GM23338 (cell line): ENCODE results near the gene NR5A2. TPM values are rescaled to one million over a fixed set of nuclear protein-coding genes. Genes with fewer than 3 reads are reported as not detected.

Experiments used
- ATAC-seq: fragments of 200-7000 bp; cut with Tn5 transposase; 3 replicates; pipeline ENCODE4 v1.9.1; 2020
- DNase-seq: peaks from one replicate; pipeline ENCODE4 v3.0.0-alpha.2; 2015; ENCODE audit warnings: low spot score
- H2AFZ ChIP-seq: fragments of 200-600 bp; sonication (generic); 2 replicates; pipeline ENCODE4 v1.8.0; 2016; ENCODE audit warnings: antibody characterized with exemption, mild to moderate bottlenecking, moderate library complexity
- H3F3A ChIP-seq: fragments of 200-600 bp; sonication (generic); replicated peaks from 2 replicates; pipeline ENCODE4 v1.8.0; 2017; ENCODE audit warnings: antibody characterized with exemption, mixed run types, low read depth
- H3K27ac ChIP-seq: fragments of 200-600 bp; sonication (generic); 2 replicates; pipeline ENCODE4 v1.6.1; 2016; ENCODE audit warnings: low read depth
- H3K27me3 ChIP-seq: fragments of 200-600 bp; sonication (generic); 2 replicates; pipeline ENCODE4 v1.8.0; 2016; ENCODE audit warnings: mild to moderate bottlenecking, mixed run types, moderate library complexity; ENCODE audit not compliant: insufficient read depth
- H3K36me3 ChIP-seq: fragments of 200-600 bp; sonication (generic); 2 replicates; pipeline ENCODE4 v1.8.0; 2016; ENCODE audit warnings: mild to moderate bottlenecking; ENCODE audit not compliant: insufficient read depth
- H3K4me1 ChIP-seq: fragments of 200-600 bp; sonication (generic); 2 replicates; pipeline ENCODE4 v1.8.0; 2016; ENCODE audit warnings: mild to moderate bottlenecking, moderate library complexity; ENCODE audit not compliant: insufficient read depth
- H3K4me2 ChIP-seq: fragments of 200-600 bp; sonication (generic); 2 replicates; pipeline ENCODE4 v1.7.1; 2017; ENCODE audit warnings: mixed run types
- H3K4me3 ChIP-seq: fragments of 200-600 bp; sonication (generic); 2 replicates; pipeline ENCODE4 v1.6.1; 2016; ENCODE audit warnings: mixed run types
- H3K79me2 ChIP-seq: fragments of 200-600 bp; sonication (generic); replicated peaks from 2 replicates; pipeline ENCODE4 v1.8.0; 2017; ENCODE audit warnings: mild to moderate bottlenecking; ENCODE audit not compliant: insufficient read depth
- H3K9me2 ChIP-seq: fragments of 200-600 bp; sonication (generic); 2 replicates; pipeline ENCODE4 v1.8.0; 2017; ENCODE audit not compliant: insufficient read depth
- H4K20me1 ChIP-seq: fragments of 200-600 bp; sonication (generic); replicated peaks from 2 replicates; pipeline ENCODE4 v1.8.0; 2017; ENCODE audit warnings: mild to moderate bottlenecking; ENCODE audit not compliant: insufficient read depth
- H3K27ac Mint-ChIP-seq: 2 replicates; pipeline ENCODE4 v1.8.0; 2020; ENCODE audit warnings: inconsistent platforms, mild to moderate bottlenecking, moderate library complexity, mixed read lengths
- H3K27me3 Mint-ChIP-seq: 3 replicates; pipeline ENCODE4 v1.8.0; 2022; ENCODE audit warnings: low read depth, mild to moderate bottlenecking, moderate library complexity, mixed read lengths, inconsistent platforms; ENCODE audit not compliant: insufficient read depth, poor library complexity
- H3K36me3 Mint-ChIP-seq: 3 replicates; pipeline ENCODE4 v1.8.0; 2021; ENCODE audit warnings: low read depth, mild to moderate bottlenecking, inconsistent platforms, moderate library complexity, mixed read lengths
- H3K4me1 Mint-ChIP-seq: 3 replicates; pipeline ENCODE4 v1.8.0; 2020; ENCODE audit warnings: mild to moderate bottlenecking, inconsistent platforms, mixed read lengths
- H3K4me3 Mint-ChIP-seq: 3 replicates; pipeline ENCODE4 v1.8.0; 2021; ENCODE audit warnings: moderate library complexity, mild to moderate bottlenecking, inconsistent platforms, mixed read lengths
- H3K9me3 Mint-ChIP-seq: 3 replicates; pipeline ENCODE4 v1.8.0; 2020; ENCODE audit warnings: moderate library complexity, mild to moderate bottlenecking, inconsistent platforms, mixed read lengths
- CREB1 ChIP-seq: fragments of 250-450 bp; sonication (Bioruptor Pico); IDR thresholded peaks from 2 replicates; pipeline ENCODE4 v1.5.0; 2020; ENCODE audit warnings: low read depth, mild to moderate bottlenecking, moderate library complexity
- EZH2 ChIP-seq: fragments of 200-600 bp; sonication (generic); IDR thresholded peaks from one replicate; pipeline ENCODE4 v1.8.0; 2017; ENCODE audit warnings: antibody characterized with exemption, mild to moderate bottlenecking, low read depth; ENCODE audit not compliant: unreplicated experiment
- EZH2phosphoT487 ChIP-seq: fragments of 200-600 bp; sonication (generic); IDR thresholded peaks from one replicate; pipeline ENCODE4 v1.8.1; 2018; ENCODE audit warnings: antibody characterized with exemption; ENCODE audit not compliant: unreplicated experiment
- JUNB ChIP-seq: IDR thresholded peaks from one replicate; pipeline ENCODE4 v1.6.1; 2016; ENCODE audit warnings: antibody characterized with exemption; ENCODE audit not compliant: unreplicated experiment
- NANOG ChIP-seq: IDR thresholded peaks from 2 replicates; pipeline ENCODE4 v1.6.1; 2016; ENCODE audit warnings: antibody characterized with exemption, borderline replicate concordance
- POLR2AphosphoS5 ChIP-seq: IDR thresholded peaks from 2 replicates; pipeline ENCODE4 v1.6.1; 2016; ENCODE audit warnings: antibody characterized with exemption, low read depth
- STAT1 ChIP-seq: IDR thresholded peaks from one replicate; pipeline ENCODE4 v1.6.1; 2016; ENCODE audit warnings: antibody characterized with exemption; ENCODE audit not compliant: unreplicated experiment
- ZNF114 ChIP-seq: fragments of 250-450 bp; sonication (Bioruptor Pico); IDR thresholded peaks from 2 replicates; pipeline ENCODE4 v1.5.0; 2020; ENCODE audit warnings: mild to moderate bottlenecking, moderate library complexity
- ZNF331 ChIP-seq: fragments of 250-450 bp; sonication (Bioruptor Pico); IDR thresholded peaks from 2 replicates; pipeline ENCODE4 v1.5.0; 2020; ENCODE audit warnings: low read depth, mild to moderate bottlenecking, moderate library complexity
- polyA plus RNA-seq: library from polyadenylated mRNA; unstranded; fragments of >200 nt; fragmentation: Nextera tagmentation; extraction: Ambion mirVana; gene quantifications from 2 replicates; pipeline ENCODE4 v1.2.1, GENCODE V29; 2016
- total RNA-seq: library from RNA; depleted of rRNA; stranded (reverse); fragments of >200 nt; shearing (Covaris generic); gene quantifications from 2 replicates; pipeline ENCODE4 v1.2.3, GENCODE V29; 2014
- TF ChIP-seq, protein P1 (sequence below): IDR thresholded peaks from one replicate; pipeline ENCODE4 v1.6.1; 2018; ENCODE audit warnings: antibody characterized with exemption; ENCODE audit not compliant: unreplicated experiment
- TF ChIP-seq, protein P2 (sequence below): IDR thresholded peaks from 2 replicates; pipeline ENCODE4 v1.6.1; 2016; ENCODE audit warnings: antibody characterized with exemption
- TF ChIP-seq, protein P3 (sequence below), 2 experiments: fragments of 200-600 bp in 1 of 2; sonication (generic) in 1 of 2; conservative IDR thresholded peaks; 2 replicates each; pipeline versions ENCODE4 v1.5.1 to v1.6.1; 2016 to 2017; ENCODE audit warnings: antibody characterized with exemption in 2 of 2, low read depth in 2 of 2, mild to moderate bottlenecking in 2 of 2, moderate library complexity in 1 of 2
- TF ChIP-seq, protein P4 (sequence below): fragments of 250-450 bp; sonication (Bioruptor Pico); IDR thresholded peaks from 2 replicates; pipeline ENCODE4 v1.5.0; 2020; ENCODE audit warnings: mild to moderate bottlenecking, moderate library complexity

NR5A2 gene
- total and polyA plus RNA-seq, 2 experiments from 2014 or later = 4.4 to 13.1 TPM

DNA sequence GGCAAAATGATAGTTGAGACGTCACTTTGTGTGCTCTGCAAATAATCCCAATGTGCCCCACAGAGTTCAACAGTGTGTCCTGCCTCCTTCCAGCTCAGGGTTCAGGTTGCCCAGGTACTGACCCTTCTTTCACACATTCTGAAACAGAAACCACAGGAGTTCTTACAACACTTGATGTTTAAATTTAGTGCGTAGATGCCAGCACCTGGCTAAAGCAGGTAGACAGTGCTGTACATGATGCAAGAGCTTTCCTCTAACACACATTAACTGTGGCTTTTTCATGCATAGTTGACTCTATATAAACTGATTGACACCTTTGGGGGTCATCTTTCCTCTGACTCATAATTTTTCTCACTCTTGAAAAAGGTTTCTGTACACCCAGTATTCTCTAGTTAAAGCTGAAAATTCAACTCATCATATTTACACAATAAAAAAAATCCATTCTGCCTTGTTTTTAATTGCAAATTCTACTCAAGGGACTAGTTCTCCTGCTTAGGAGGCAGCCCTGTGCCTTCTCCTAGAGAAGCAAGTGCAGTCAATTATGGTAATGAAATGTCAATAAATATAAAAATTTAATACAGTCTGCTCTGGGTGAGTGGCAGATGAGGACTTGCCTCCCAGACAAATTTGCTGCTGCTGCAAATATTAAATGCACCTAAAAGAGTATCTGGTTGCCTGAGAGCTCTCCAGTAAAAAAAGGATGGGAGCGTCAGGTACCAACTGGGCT lies 91.4 kb downstream of the NR5A2 start:
- Histone ChIP-seq H3K27ac (no peak overlapping the region; the same call in 1 of the 2 replicates), H2AFZ (no peak overlapping the region), H3K79me2 (no peaks in the 10 kb centered on the region), H3K27me3 (no peaks in the 10 kb centered on the region), H3K4me2 (no peak overlapping the region), H4K20me1 (no peaks in the 10 kb centered on the region), H3K9me2 (no peaks in the 10 kb centered on the region), H3F3A (no peaks in the 10 kb centered on the region), H3K4me1 (peaks cover 14% of the 10 kb centered on the region), H3K36me3 (no peaks in the 10 kb centered on the region), H3K4me3 (no peak overlapping the region)
- TF ChIP-seq NANOG (no peak), CREB1 (CRISPR knock-in tag) (no peak), EZH2phosphoT487 (no peak), STAT1 (no peak), ZNF331 (CRISPR knock-in tag) (no peak), EZH2 (no peak), JUNB (no peak), ZNF114 (CRISPR knock-in tag) (no peak), POLR2AphosphoS5 (no peak)
- TF ChIP-seq, protein P1, sequence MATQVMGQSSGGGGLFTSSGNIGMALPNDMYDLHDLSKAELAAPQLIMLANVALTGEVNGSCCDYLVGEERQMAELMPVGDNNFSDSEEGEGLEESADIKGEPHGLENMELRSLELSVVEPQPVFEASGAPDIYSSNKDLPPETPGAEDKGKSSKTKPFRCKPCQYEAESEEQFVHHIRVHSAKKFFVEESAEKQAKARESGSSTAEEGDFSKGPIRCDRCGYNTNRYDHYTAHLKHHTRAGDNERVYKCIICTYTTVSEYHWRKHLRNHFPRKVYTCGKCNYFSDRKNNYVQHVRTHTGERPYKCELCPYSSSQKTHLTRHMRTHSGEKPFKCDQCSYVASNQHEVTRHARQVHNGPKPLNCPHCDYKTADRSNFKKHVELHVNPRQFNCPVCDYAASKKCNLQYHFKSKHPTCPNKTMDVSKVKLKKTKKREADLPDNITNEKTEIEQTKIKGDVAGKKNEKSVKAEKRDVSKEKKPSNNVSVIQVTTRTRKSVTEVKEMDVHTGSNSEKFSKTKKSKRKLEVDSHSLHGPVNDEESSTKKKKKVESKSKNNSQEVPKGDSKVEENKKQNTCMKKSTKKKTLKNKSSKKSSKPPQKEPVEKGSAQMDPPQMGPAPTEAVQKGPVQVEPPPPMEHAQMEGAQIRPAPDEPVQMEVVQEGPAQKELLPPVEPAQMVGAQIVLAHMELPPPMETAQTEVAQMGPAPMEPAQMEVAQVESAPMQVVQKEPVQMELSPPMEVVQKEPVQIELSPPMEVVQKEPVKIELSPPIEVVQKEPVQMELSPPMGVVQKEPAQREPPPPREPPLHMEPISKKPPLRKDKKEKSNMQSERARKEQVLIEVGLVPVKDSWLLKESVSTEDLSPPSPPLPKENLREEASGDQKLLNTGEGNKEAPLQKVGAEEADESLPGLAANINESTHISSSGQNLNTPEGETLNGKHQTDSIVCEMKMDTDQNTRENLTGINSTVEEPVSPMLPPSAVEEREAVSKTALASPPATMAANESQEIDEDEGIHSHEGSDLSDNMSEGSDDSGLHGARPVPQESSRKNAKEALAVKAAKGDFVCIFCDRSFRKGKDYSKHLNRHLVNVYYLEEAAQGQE = no peak
- TF ChIP-seq, protein P2, sequence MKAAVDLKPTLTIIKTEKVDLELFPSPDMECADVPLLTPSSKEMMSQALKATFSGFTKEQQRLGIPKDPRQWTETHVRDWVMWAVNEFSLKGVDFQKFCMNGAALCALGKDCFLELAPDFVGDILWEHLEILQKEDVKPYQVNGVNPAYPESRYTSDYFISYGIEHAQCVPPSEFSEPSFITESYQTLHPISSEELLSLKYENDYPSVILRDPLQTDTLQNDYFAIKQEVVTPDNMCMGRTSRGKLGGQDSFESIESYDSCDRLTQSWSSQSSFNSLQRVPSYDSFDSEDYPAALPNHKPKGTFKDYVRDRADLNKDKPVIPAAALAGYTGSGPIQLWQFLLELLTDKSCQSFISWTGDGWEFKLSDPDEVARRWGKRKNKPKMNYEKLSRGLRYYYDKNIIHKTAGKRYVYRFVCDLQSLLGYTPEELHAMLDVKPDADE = no peak
- TF ChIP-seq, protein P3, sequence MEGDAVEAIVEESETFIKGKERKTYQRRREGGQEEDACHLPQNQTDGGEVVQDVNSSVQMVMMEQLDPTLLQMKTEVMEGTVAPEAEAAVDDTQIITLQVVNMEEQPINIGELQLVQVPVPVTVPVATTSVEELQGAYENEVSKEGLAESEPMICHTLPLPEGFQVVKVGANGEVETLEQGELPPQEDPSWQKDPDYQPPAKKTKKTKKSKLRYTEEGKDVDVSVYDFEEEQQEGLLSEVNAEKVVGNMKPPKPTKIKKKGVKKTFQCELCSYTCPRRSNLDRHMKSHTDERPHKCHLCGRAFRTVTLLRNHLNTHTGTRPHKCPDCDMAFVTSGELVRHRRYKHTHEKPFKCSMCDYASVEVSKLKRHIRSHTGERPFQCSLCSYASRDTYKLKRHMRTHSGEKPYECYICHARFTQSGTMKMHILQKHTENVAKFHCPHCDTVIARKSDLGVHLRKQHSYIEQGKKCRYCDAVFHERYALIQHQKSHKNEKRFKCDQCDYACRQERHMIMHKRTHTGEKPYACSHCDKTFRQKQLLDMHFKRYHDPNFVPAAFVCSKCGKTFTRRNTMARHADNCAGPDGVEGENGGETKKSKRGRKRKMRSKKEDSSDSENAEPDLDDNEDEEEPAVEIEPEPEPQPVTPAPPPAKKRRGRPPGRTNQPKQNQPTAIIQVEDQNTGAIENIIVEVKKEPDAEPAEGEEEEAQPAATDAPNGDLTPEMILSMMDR (conservative IDR thresholded peaks at IDR 0.05; ENCODE audit: low read depth in 2 of 2) = no peak
- TF ChIP-seq, protein P4, sequence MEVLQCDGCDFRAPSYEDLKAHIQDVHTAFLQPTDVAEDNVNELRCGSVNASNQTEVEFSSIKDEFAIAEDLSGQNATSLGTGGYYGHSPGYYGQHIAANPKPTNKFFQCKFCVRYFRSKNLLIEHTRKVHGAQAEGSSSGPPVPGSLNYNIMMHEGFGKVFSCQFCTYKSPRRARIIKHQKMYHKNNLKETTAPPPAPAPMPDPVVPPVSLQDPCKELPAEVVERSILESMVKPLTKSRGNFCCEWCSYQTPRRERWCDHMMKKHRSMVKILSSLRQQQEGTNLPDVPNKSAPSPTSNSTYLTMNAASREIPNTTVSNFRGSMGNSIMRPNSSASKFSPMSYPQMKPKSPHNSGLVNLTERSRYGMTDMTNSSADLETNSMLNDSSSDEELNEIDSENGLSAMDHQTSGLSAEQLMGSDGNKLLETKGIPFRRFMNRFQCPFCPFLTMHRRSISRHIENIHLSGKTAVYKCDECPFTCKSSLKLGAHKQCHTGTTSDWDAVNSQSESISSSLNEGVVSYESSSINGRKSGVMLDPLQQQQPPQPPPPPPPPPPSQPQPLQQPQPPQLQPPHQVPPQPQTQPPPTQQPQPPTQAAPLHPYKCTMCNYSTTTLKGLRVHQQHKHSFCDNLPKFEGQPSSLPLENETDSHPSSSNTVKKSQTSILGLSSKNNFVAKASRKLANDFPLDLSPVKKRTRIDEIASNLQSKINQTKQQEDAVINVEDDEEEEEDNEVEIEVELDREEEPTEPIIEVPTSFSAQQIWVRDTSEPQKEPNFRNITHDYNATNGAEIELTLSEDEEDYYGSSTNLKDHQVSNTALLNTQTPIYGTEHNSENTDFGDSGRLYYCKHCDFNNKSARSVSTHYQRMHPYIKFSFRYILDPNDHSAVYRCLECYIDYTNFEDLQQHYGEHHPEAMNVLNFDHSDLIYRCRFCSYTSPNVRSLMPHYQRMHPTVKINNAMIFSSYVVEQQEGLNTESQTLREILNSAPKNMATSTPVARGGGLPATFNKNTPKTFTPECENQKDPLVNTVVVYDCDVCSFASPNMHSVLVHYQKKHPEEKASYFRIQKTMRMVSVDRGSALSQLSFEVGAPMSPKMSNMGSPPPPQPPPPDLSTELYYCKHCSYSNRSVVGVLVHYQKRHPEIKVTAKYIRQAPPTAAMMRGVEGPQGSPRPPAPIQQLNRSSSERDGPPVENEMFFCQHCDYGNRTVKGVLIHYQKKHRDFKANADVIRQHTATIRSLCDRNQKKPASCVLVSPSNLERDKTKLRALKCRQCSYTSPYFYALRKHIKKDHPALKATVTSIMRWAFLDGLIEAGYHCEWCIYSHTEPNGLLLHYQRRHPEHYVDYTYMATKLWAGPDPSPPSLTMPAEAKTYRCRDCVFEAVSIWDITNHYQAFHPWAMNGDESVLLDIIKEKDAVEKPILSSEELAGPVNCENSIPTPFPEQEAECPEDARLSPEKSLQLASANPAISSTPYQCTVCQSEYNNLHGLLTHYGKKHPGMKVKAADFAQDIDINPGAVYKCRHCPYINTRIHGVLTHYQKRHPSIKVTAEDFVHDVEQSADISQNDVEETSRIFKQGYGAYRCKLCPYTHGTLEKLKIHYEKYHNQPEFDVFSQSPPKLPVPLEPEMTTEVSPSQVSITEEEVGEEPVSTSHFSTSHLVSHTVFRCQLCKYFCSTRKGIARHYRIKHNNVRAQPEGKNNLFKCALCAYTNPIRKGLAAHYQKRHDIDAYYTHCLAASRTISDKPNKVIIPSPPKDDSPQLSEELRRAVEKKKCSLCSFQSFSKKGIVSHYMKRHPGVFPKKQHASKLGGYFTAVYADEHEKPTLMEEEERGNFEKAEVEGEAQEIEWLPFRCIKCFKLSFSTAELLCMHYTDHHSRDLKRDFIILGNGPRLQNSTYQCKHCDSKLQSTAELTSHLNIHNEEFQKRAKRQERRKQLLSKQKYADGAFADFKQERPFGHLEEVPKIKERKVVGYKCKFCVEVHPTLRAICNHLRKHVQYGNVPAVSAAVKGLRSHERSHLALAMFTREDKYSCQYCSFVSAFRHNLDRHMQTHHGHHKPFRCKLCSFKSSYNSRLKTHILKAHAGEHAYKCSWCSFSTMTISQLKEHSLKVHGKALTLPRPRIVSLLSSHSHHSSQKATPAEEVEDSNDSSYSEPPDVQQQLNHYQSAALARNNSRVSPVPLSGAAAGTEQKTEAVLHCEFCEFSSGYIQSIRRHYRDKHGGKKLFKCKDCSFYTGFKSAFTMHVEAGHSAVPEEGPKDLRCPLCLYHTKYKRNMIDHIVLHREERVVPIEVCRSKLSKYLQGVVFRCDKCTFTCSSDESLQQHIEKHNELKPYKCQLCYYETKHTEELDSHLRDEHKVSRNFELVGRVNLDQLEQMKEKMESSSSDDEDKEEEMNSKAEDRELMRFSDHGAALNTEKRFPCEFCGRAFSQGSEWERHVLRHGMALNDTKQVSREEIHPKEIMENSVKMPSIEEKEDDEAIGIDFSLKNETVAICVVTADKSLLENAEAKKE (CRISPR knock-in tag) = no peak
- H3K36me3 Mint-ChIP-seq = no peaks in the 10 kb centered on the region
- H3K27ac Mint-ChIP-seq = peak overlapping the region; percentile 79; the same call in 1 of the 2 replicates
- DNase-seq (peak; percentile 13), ATAC-seq (no peak)
- H3K27me3 Mint-ChIP-seq = peaks cover 2% of the 10 kb centered on the region
- H3K9me3 Mint-ChIP-seq = no peaks in the 10 kb centered on the region
- H3K4me1 Mint-ChIP-seq = peaks cover 15% of the 10 kb centered on the region
- no peak overlapping the region for H3K4me3 Mint-ChIP-seq
